HEK293 (cell line): ENCODE data around the gene RIC8B.

ENCODE experiments used
- CTCF ChIA-PET: fragments of 350-600 bp; formaldehyde crosslinking; extraction: SDS; loops from one replicate; lab custom pipeline; 2021; ENCODE audit warnings: antibody characterized with exemption; lab: Yijun Ruan, JAX
- POLR2A ChIA-PET: fragments of 300-600 bp; formaldehyde crosslinking; extraction: SDS; loops from one replicate; lab custom pipeline; 2020; ENCODE audit warnings: antibody characterized with exemption, inconsistent platforms; lab: Yijun Ruan, JAX
- H3K27ac ChIP-seq: fragments of 200-500 bp; sonication (Bioruptor generic); 2 replicates; pipeline ENCODE4 v1.5.1; 2014; ENCODE audit warnings: low read depth, low read length, control low read depth, inconsistent platforms; ENCODE audit errors: extremely low read depth
- H3K36me3 ChIP-seq, 2 experiments: fragments of 200-500 bp in 1 of 2; sonication (Bioruptor generic) in 1 of 2; 1 replicate in 1 of 2; 2 replicates in 1 of 2; pipeline ENCODE4 v1.5.1; 2014 to 2017; ENCODE audit warnings: inconsistent platforms in 2 of 2, low read length in 2 of 2; ENCODE audit not compliant: control insufficient read depth in 2 of 2, insufficient read depth in 1 of 2
- H3K4me1 ChIP-seq: fragments of 200-500 bp; sonication (Bioruptor generic); 2 replicates; pipeline ENCODE4 v1.5.1; 2014; ENCODE audit warnings: mild to moderate bottlenecking, low read length, inconsistent platforms; ENCODE audit not compliant: control insufficient read depth, insufficient read depth
- H3K4me3 ChIP-seq: 2 replicates; pipeline ENCODE4 v1.5.1; 2011; ENCODE audit warnings: low read depth, mild to moderate bottlenecking, control low read depth, low read length, moderate library complexity
- H3K9me3 ChIP-seq: fragments of 200-500 bp; sonication (Bioruptor generic); 2 replicates; pipeline ENCODE4 v1.5.1; 2014; ENCODE audit warnings: low read depth, low read length, inconsistent platforms; ENCODE audit not compliant: control insufficient read depth, insufficient read depth
- ELK4 ChIP-seq: IDR thresholded peaks from 2 replicates; pipeline ENCODE4 v1.6.1; 2011; ENCODE audit warnings: mild to moderate bottlenecking, low read depth, low read length, borderline replicate concordance
- HOXC10 ChIP-seq: sonication (generic); formaldehyde crosslinking; IDR thresholded peaks from 2 replicates; pipeline ENCODE4 v1.8.1; 2023; ENCODE audit warnings: mild to moderate bottlenecking, missing genetic modification reagents
- MEIS1 ChIP-seq: sonication (generic); formaldehyde crosslinking; IDR thresholded peaks from 2 replicates; pipeline ENCODE4 v1.8.1; 2022; ENCODE audit warnings: missing genetic modification reagents, mild to moderate bottlenecking, borderline replicate concordance
- SETDB1 ChIP-seq: IDR thresholded peaks from one replicate; pipeline ENCODE4 v1.6.1; 2017; ENCODE audit warnings: mild to moderate bottlenecking, low read length, moderate library complexity, mixed read lengths; ENCODE audit not compliant: insufficient read length
- SP2 ChIP-seq: fragments of 450-650 bp; formaldehyde crosslinking; IDR thresholded peaks from 2 replicates; pipeline ENCODE4 v1.5.1; 2016; ENCODE audit warnings: missing biosample characterization, missing genetic modification characterization
- YY1 ChIP-seq: fragments of 450-650 bp; formaldehyde crosslinking; IDR thresholded peaks from 2 replicates; pipeline ENCODE4 v1.5.1; 2018; ENCODE audit warnings: missing biosample characterization, missing genetic modification characterization
- ZNF112 ChIP-seq: fragments of 450-650 bp; formaldehyde crosslinking; IDR thresholded peaks from 2 replicates; pipeline ENCODE4 v1.5.0; 2017; ENCODE audit warnings: missing biosample characterization, missing genetic modification characterization
- ZNF157 ChIP-seq: fragments of 450-650 bp; formaldehyde crosslinking; IDR thresholded peaks from 2 replicates; pipeline ENCODE4 v1.5.1; 2016; ENCODE audit warnings: missing biosample characterization, missing genetic modification characterization
- ZNF16 ChIP-seq: fragments of 450-650 bp; formaldehyde crosslinking; IDR thresholded peaks from 2 replicates; pipeline ENCODE4 v1.5.1; 2016; ENCODE audit warnings: low read depth, missing biosample characterization, missing genetic modification characterization
- ZNF175 ChIP-seq: fragments of 450-650 bp; formaldehyde crosslinking; IDR thresholded peaks from 2 replicates; pipeline ENCODE4 v1.5.1; 2016; ENCODE audit warnings: missing biosample characterization, missing genetic modification characterization
- ZNF239 ChIP-seq: fragments of 450-650 bp; formaldehyde crosslinking; IDR thresholded peaks from 2 replicates; pipeline ENCODE4 v1.5.1; 2016; ENCODE audit warnings: missing biosample characterization, missing genetic modification characterization
- ZNF292 ChIP-seq: fragments of 450-650 bp; formaldehyde crosslinking; IDR thresholded peaks from 2 replicates; pipeline ENCODE4 v1.5.1; 2016; ENCODE audit warnings: low read depth, missing biosample characterization, missing genetic modification characterization, borderline replicate concordance
- ZNF394 ChIP-seq: fragments of 450-650 bp; formaldehyde crosslinking; IDR thresholded peaks from 2 replicates; pipeline ENCODE4 v1.5.1; 2016; ENCODE audit warnings: missing biosample characterization, missing genetic modification characterization, mild to moderate bottlenecking, moderate library complexity, borderline replicate concordance
- ZNF423 ChIP-seq: fragments of 450-650 bp; formaldehyde crosslinking; IDR thresholded peaks from 2 replicates; pipeline ENCODE4 v1.5.1; 2016; ENCODE audit warnings: missing biosample characterization, missing genetic modification characterization
- ZNF544 ChIP-seq: fragments of 450-650 bp; formaldehyde crosslinking; IDR thresholded peaks from 2 replicates; pipeline ENCODE4 v1.5.0; 2017; ENCODE audit warnings: missing biosample characterization, missing genetic modification characterization
- ZNF555 ChIP-seq: fragments of 450-650 bp; formaldehyde crosslinking; conservative IDR thresholded peaks from 2 replicates; pipeline ENCODE4 v1.5.1; 2017; ENCODE audit warnings: missing biosample characterization, mild to moderate bottlenecking, missing genetic modification characterization, inconsistent platforms
- ZNF600 ChIP-seq: fragments of 450-650 bp; formaldehyde crosslinking; IDR thresholded peaks from 2 replicates; pipeline ENCODE4 v1.5.1; 2016; ENCODE audit warnings: missing biosample characterization, missing genetic modification characterization
- ZNF621 ChIP-seq: fragments of 450-650 bp; formaldehyde crosslinking; IDR thresholded peaks from 2 replicates; pipeline ENCODE4 v1.5.1; 2017; ENCODE audit warnings: missing biosample characterization, missing genetic modification characterization
- ZNF707 ChIP-seq: fragments of 450-650 bp; formaldehyde crosslinking; IDR thresholded peaks from 2 replicates; pipeline ENCODE4 v1.5.1; 2016; ENCODE audit warnings: missing biosample characterization, missing genetic modification characterization
- ZNF768 ChIP-seq: fragments of 450-650 bp; formaldehyde crosslinking; IDR thresholded peaks from 2 replicates; pipeline ENCODE4 v1.5.1; 2018; ENCODE audit warnings: missing biosample characterization, mild to moderate bottlenecking, missing genetic modification characterization
- TF ChIP-seq, protein P1 (sequence below): fragments of 450-650 bp; formaldehyde crosslinking; IDR thresholded peaks from 2 replicates; pipeline ENCODE4 v1.5.1; 2017; ENCODE audit warnings: missing biosample characterization, missing genetic modification characterization
- TF ChIP-seq, protein P2 (sequence below): fragments of 450-650 bp; formaldehyde crosslinking; IDR thresholded peaks from 2 replicates; pipeline ENCODE4 v1.5.1; 2016; ENCODE audit warnings: missing biosample characterization, missing genetic modification characterization

The RIC8B gene

GRCh38 chr12:106782619-106783018 lies 8.1 kb downstream of the RIC8B start:
- no peak overlapping the region for H3K4me3 ChIP-seq
- H3K9me3 ChIP-seq: no peaks in the 10 kb centered on the region
- ChIA-PET CTCF (no interaction called here), POLR2A (no interaction called here)
- H3K27ac ChIP-seq: no peak overlapping the region
- no peak for TF ChIP-seq ZNF707 (tag by site-specific recombination)
- no peak for TF ChIP-seq ZNF394 (tag by site-specific recombination)
- TF ChIP-seq, protein P1, sequence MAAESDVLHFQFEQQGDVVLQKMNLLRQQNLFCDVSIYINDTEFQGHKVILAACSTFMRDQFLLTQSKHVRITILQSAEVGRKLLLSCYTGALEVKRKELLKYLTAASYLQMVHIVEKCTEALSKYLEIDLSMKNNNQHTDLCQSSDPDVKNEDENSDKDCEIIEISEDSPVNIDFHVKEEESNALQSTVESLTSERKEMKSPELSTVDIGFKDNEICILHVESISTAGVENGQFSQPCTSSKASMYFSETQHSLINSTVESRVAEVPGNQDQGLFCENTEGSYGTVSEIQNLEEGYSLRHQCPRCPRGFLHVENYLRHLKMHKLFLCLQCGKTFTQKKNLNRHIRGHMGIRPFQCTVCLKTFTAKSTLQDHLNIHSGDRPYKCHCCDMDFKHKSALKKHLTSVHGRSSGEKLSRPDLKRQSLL (tag by site-specific recombination): no peak
- TF ChIP-seq ZNF16: no peak
- TF ChIP-seq ZNF423: no peak
- TF ChIP-seq ZNF175 (tag by site-specific recombination): no peak
- TF ChIP-seq YY1 (tag by site-specific recombination): no peak
- TF ChIP-seq, protein P2, sequence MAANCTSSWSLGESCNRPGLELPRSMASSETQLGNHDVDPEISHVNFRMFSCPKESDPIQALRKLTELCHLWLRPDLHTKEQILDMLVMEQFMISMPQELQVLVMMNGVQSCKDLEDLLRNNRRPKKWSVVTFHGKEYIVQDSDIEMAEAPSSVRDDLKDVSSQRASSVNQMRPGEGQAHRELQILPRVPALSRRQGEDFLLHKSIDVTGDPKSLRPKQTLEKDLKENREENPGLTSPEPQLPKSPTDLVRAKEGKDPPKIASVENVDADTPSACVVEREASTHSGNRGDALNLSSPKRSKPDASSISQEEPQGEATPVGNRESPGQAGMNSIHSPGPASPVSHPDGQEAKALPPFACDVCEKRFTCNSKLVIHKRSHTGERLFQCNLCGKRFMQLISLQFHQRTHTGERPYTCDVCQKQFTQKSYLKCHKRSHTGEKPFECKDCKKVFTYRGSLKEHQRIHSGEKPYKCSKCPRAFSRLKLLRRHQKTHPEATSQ (tag by site-specific recombination): no peak
- TF ChIP-seq SP2: no peak
- peaks cover 9% of the 10 kb centered on the region for H3K4me1 ChIP-seq
- peaks cover 13 to 24% of the 10 kb centered on the region in 2 experiments for H3K36me3 ChIP-seq

GRCh38 chr12:106783515-106783914 lies 9.0 kb downstream of the RIC8B start:
- Histone ChIP-seq H3K27ac (no peak overlapping the region), H3K9me3 (no peaks in the 10 kb centered on the region), H3K4me3 (no peak overlapping the region), H3K36me3 (peaks cover 13 to 25% of the 10 kb centered on the region in 2 experiments), H3K4me1 (peaks cover 9% of the 10 kb centered on the region)
- TF ChIP-seq ZNF600 (tag by site-specific recombination) (peak; percentile 62; the same call in 1 of the 2 replicates), ZNF621 (tag by site-specific recombination) (no peak)
- ChIA-PET CTCF (no interaction called here), POLR2A (no interaction called here)

- H3K9me3 ChIP-seq: no peaks in the 10 kb centered on the region
- H3K27ac ChIP-seq: no peak overlapping the region
- TF ChIP-seq ZNF112 (tag by site-specific recombination) (no peak), ZNF157 (no peak), ZNF292 (tag by site-specific recombination) (no peak), ZNF768 (tag by site-specific recombination) (no peak), SETDB1 (no peak), ZNF555 (tag by site-specific recombination) (no peak), ELK4 (no peak), HOXC10 (CRISPR knock-in tag) (no peak), ZNF707 (tag by site-specific recombination) (no peak), MEIS1 (CRISPR knock-in tag) (no peak), ZNF544 (tag by site-specific recombination) (no peak), ZNF239 (tag by site-specific recombination) (no peak)
- H3K4me3 ChIP-seq: no peak overlapping the region
- POLR2A ChIA-PET: interaction anchor here (1.0 kb wide), 1 partner anchor 15 kb away, joined by 3 read pairs; the partner anchor contains the start of gene RIC8B
- peaks cover 13 to 39% of the 10 kb centered on the region in 2 experiments for H3K36me3 ChIP-seq
- H3K4me1 ChIP-seq: no peaks in the 10 kb centered on the region
- CTCF ChIA-PET: interaction anchor here (1.0 to 1.5 kb wide), 5 partner anchors 14 to 55 kb away, joined by 3 to 5 read pairs (median 4); no protein-coding TSS in a partner anchor
Observed at GRCh38 chr12:106790020-106790419, 15.5 kb downstream of the RIC8B start.
